NB4 (cell line): ENCODE measurements around the gene PTRH1.

ENCODE experiments used
- CTCF ChIP-seq: IDR thresholded peaks from one replicate; pipeline ENCODE4 v1.5.1; 2012; ENCODE audit warnings: low read depth, low read length
- POLR2A ChIP-seq: IDR thresholded peaks from 2 replicates; pipeline ENCODE4 v1.6.1; 2011; ENCODE audit warnings: mild to moderate bottlenecking; ENCODE audit not compliant: insufficient read length; ENCODE audit errors: extremely low read depth

GRCh38 chr9:127697575-127697974, 17.9 kb downstream of the PTRH1 start:
- no peak for TF ChIP-seq CTCF
- TF ChIP-seq POLR2A = no peak
